HEK293 (cell line): ENCODE data around the gene CRYGA.

Experiments
- CTCF ChIA-PET: fragments of 350-600 bp; formaldehyde crosslinking; extraction: SDS; loops from one replicate; lab custom pipeline; 2021; ENCODE audit warnings: antibody characterized with exemption; lab: Yijun Ruan, JAX
- POLR2A ChIA-PET: fragments of 300-600 bp; formaldehyde crosslinking; extraction: SDS; loops from one replicate; lab custom pipeline; 2020; ENCODE audit warnings: antibody characterized with exemption, inconsistent platforms; lab: Yijun Ruan, JAX
- H3K27ac ChIP-seq: fragments of 200-500 bp; sonication (Bioruptor generic); 2 replicates; pipeline ENCODE4 v1.5.1; 2014; ENCODE audit warnings: low read depth, low read length, control low read depth, inconsistent platforms; ENCODE audit errors: extremely low read depth
- H3K36me3 ChIP-seq, 2 experiments: fragments of 200-500 bp in 1 of 2; sonication (Bioruptor generic) in 1 of 2; 1 replicate in 1 of 2; 2 replicates in 1 of 2; pipeline ENCODE4 v1.5.1; 2014 to 2017; ENCODE audit warnings: inconsistent platforms in 2 of 2, low read length in 2 of 2; ENCODE audit not compliant: control insufficient read depth in 2 of 2, insufficient read depth in 1 of 2
- H3K4me1 ChIP-seq: fragments of 200-500 bp; sonication (Bioruptor generic); 2 replicates; pipeline ENCODE4 v1.5.1; 2014; ENCODE audit warnings: mild to moderate bottlenecking, low read length, inconsistent platforms; ENCODE audit not compliant: control insufficient read depth, insufficient read depth
- H3K4me3 ChIP-seq: 2 replicates; pipeline ENCODE4 v1.5.1; 2011; ENCODE audit warnings: low read depth, mild to moderate bottlenecking, control low read depth, low read length, moderate library complexity
- H3K9me3 ChIP-seq: fragments of 200-500 bp; sonication (Bioruptor generic); 2 replicates; pipeline ENCODE4 v1.5.1; 2014; ENCODE audit warnings: low read depth, low read length, inconsistent platforms; ENCODE audit not compliant: control insufficient read depth, insufficient read depth
- HOXC10 ChIP-seq: sonication (generic); formaldehyde crosslinking; IDR thresholded peaks from 2 replicates; pipeline ENCODE4 v1.8.1; 2023; ENCODE audit warnings: mild to moderate bottlenecking, missing genetic modification reagents
- KLF10 ChIP-seq: fragments of 450-650 bp; IDR thresholded peaks from 2 replicates; pipeline ENCODE4 v1.5.1; 2018; ENCODE audit warnings: missing biosample characterization, mild to moderate bottlenecking, missing genetic modification characterization
- MZF1 ChIP-seq: fragments of 450-650 bp; formaldehyde crosslinking; IDR thresholded peaks from 2 replicates; pipeline ENCODE4 v1.5.1; 2017; ENCODE audit warnings: missing biosample characterization, missing genetic modification characterization, borderline replicate concordance
- ZBTB49 ChIP-seq: fragments of 450-650 bp; formaldehyde crosslinking; IDR thresholded peaks from 2 replicates; pipeline ENCODE4 v1.5.1; 2016; ENCODE audit warnings: missing biosample characterization, missing genetic modification characterization, low read depth
- ZFP69B ChIP-seq: fragments of 450-650 bp; formaldehyde crosslinking; IDR thresholded peaks from 2 replicates; pipeline ENCODE4 v1.5.1; 2016; ENCODE audit warnings: missing biosample characterization, missing genetic modification characterization
- ZNF121 ChIP-seq: fragments of 450-650 bp; formaldehyde crosslinking; IDR thresholded peaks from 2 replicates; pipeline ENCODE4 v1.5.1; 2016; ENCODE audit warnings: missing biosample characterization, missing genetic modification characterization
- ZNF24 ChIP-seq: fragments of 450-650 bp; formaldehyde crosslinking; IDR thresholded peaks from 2 replicates; pipeline ENCODE4 v1.5.1; 2016; ENCODE audit warnings: missing biosample characterization, missing genetic modification characterization
- ZNF292 ChIP-seq: fragments of 450-650 bp; formaldehyde crosslinking; IDR thresholded peaks from 2 replicates; pipeline ENCODE4 v1.5.1; 2016; ENCODE audit warnings: low read depth, missing biosample characterization, missing genetic modification characterization, borderline replicate concordance
- ZNF324 ChIP-seq: fragments of 450-650 bp; formaldehyde crosslinking; IDR thresholded peaks from 2 replicates; pipeline ENCODE4 v1.5.1; 2016; ENCODE audit warnings: missing biosample characterization, missing genetic modification characterization
- ZNF596 ChIP-seq: fragments of 450-650 bp; IDR thresholded peaks from 2 replicates; pipeline ENCODE4 v1.5.0; 2018; ENCODE audit warnings: missing biosample characterization, mild to moderate bottlenecking, missing genetic modification characterization, moderate library complexity
- ZNF624 ChIP-seq: fragments of 450-650 bp; formaldehyde crosslinking; IDR thresholded peaks from 2 replicates; pipeline ENCODE4 v1.5.1; 2017; ENCODE audit warnings: missing biosample characterization, missing genetic modification characterization
- ZNF701 ChIP-seq: fragments of 450-650 bp; formaldehyde crosslinking; IDR thresholded peaks from 2 replicates; pipeline ENCODE4 v1.5.1; 2016; ENCODE audit warnings: missing biosample characterization, missing genetic modification characterization
- TF ChIP-seq, protein P1 (sequence below): fragments of 450-650 bp; formaldehyde crosslinking; IDR thresholded peaks from 2 replicates; pipeline ENCODE4 v1.5.1; 2016; ENCODE audit warnings: missing biosample characterization, missing genetic modification characterization, borderline replicate concordance
- TF ChIP-seq, protein P2 (sequence below): fragments of 450-650 bp; formaldehyde crosslinking; IDR thresholded peaks from 2 replicates; pipeline ENCODE4 v1.5.1; 2016; ENCODE audit warnings: missing biosample characterization, missing genetic modification characterization
- TF ChIP-seq, protein P3 (sequence below): fragments of 450-650 bp; formaldehyde crosslinking; IDR thresholded peaks from 2 replicates; pipeline ENCODE4 v1.5.1; 2016; ENCODE audit warnings: missing biosample characterization, missing genetic modification characterization
- TF ChIP-seq, protein P4 (sequence below): fragments of 450-650 bp; formaldehyde crosslinking; IDR thresholded peaks from 2 replicates; pipeline ENCODE4; 2016; ENCODE audit warnings: missing biosample characterization, missing genetic modification characterization

The CRYGA gene

DNA sequence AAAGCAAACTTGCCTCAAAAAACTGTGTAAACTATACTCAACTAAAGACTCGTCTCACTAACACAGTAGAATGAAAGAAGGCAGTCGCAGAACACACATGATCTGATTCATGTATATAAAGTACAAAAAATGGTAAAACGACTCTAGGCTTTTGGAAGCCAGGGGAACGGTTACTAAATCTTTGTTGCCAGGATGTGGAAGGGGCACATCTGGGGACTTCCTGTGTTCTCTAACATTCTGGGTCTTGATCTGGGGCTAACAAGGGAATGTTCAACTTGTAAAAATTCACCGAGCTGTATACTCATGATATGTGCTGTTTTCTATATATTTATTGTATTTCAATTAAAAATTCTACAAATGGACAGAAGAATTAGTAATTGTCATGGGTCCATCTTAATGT is 40.8 kb upstream of the CRYGA start (continued):
- TF ChIP-seq, protein P1, sequence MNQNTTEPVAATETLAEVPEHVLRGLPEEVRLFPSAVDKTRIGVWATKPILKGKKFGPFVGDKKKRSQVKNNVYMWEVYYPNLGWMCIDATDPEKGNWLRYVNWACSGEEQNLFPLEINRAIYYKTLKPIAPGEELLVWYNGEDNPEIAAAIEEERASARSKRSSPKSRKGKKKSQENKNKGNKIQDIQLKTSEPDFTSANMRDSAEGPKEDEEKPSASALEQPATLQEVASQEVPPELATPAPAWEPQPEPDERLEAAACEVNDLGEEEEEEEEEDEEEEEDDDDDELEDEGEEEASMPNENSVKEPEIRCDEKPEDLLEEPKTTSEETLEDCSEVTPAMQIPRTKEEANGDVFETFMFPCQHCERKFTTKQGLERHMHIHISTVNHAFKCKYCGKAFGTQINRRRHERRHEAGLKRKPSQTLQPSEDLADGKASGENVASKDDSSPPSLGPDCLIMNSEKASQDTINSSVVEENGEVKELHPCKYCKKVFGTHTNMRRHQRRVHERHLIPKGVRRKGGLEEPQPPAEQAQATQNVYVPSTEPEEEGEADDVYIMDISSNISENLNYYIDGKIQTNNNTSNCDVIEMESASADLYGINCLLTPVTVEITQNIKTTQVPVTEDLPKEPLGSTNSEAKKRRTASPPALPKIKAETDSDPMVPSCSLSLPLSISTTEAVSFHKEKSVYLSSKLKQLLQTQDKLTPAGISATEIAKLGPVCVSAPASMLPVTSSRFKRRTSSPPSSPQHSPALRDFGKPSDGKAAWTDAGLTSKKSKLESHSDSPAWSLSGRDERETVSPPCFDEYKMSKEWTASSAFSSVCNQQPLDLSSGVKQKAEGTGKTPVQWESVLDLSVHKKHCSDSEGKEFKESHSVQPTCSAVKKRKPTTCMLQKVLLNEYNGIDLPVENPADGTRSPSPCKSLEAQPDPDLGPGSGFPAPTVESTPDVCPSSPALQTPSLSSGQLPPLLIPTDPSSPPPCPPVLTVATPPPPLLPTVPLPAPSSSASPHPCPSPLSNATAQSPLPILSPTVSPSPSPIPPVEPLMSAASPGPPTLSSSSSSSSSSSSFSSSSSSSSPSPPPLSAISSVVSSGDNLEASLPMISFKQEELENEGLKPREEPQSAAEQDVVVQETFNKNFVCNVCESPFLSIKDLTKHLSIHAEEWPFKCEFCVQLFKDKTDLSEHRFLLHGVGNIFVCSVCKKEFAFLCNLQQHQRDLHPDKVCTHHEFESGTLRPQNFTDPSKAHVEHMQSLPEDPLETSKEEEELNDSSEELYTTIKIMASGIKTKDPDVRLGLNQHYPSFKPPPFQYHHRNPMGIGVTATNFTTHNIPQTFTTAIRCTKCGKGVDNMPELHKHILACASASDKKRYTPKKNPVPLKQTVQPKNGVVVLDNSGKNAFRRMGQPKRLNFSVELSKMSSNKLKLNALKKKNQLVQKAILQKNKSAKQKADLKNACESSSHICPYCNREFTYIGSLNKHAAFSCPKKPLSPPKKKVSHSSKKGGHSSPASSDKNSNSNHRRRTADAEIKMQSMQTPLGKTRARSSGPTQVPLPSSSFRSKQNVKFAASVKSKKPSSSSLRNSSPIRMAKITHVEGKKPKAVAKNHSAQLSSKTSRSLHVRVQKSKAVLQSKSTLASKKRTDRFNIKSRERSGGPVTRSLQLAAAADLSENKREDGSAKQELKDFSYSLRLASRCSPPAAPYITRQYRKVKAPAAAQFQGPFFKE (tag by site-specific recombination), result no peak
- no peak for TF ChIP-seq ZNF324
- TF ChIP-seq MZF1 (tag by site-specific recombination), result no peak
- TF ChIP-seq ZNF292 (tag by site-specific recombination), result no peak
- no peak for TF ChIP-seq KLF10 (tag by site-specific recombination)
- TF ChIP-seq ZNF596, result no peak

GRCh38 chr2:208195531-208195930 is 32.1 kb upstream of the CRYGA start:
- Histone ChIP-seq H3K4me3 (no peak overlapping the region), H3K9me3 (no peaks in the 10 kb centered on the region), H3K27ac (no peak overlapping the region), H3K36me3 (no peaks in the 10 kb centered on the region), H3K4me1 (no peaks in the 10 kb centered on the region)
- TF ChIP-seq, protein P2, sequence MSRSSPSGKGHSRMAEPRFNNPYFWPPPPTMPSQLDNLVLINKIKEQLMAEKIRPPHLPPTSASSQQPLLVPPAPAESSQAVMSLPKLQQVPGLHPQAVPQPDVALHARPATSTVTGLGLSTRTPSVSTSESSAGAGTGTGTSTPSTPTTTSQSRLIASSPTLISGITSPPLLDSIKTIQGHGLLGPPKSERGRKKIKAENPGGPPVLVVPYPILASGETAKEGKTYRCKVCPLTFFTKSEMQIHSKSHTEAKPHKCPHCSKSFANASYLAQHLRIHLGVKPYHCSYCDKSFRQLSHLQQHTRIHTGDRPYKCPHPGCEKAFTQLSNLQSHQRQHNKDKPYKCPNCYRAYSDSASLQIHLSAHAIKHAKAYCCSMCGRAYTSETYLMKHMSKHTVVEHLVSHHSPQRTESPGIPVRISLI (tag by site-specific recombination), result no peak
- ChIA-PET POLR2A (no interaction called here), CTCF (no interaction called here)

- H3K4me3 ChIP-seq, result no peak overlapping the region
- no peaks in the 10 kb centered on the region for H3K36me3 ChIP-seq
- no peaks in the 10 kb centered on the region for H3K9me3 ChIP-seq
- ChIA-PET POLR2A (no interaction called here), CTCF (interaction anchor here (0.6 to 2.3 kb wide), 2 partner anchors 17 to 548 kb away, joined by 4 to 10 read pairs; no protein-coding TSS in a partner anchor)
- no peak overlapping the region for H3K27ac ChIP-seq
- no peaks in the 10 kb centered on the region for H3K4me1 ChIP-seq
- TF ChIP-seq, protein P3, sequence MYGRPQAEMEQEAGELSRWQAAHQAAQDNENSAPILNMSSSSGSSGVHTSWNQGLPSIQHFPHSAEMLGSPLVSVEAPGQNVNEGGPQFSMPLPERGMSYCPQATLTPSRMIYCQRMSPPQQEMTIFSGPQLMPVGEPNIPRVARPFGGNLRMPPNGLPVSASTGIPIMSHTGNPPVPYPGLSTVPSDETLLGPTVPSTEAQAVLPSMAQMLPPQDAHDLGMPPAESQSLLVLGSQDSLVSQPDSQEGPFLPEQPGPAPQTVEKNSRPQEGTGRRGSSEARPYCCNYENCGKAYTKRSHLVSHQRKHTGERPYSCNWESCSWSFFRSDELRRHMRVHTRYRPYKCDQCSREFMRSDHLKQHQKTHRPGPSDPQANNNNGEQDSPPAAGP (tag by site-specific recombination), result no peak
- TF ChIP-seq HOXC10, result no peak
- TF ChIP-seq, protein P4, sequence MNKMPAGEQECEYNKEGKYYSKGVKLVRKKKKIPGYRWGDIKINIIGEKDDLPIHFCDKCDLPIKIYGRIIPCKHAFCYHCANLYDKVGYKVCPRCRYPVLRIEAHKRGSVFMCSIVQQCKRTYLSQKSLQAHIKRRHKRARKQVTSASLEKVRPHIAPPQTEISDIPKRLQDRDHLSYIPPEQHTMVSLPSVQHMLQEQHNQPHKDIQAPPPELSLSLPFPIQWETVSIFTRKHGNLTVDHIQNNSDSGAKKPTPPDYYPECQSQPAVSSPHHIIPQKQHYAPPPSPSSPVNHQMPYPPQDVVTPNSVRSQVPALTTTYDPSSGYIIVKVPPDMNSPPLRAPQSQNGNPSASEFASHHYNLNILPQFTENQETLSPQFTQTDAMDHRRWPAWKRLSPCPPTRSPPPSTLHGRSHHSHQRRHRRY, result no peak
- TF ChIP-seq ZNF624, result no peak
- no peak for TF ChIP-seq ZNF701
- TF ChIP-seq ZFP69B, result no peak
- TF ChIP-seq ZBTB49 (tag by site-specific recombination), result no peak
- TF ChIP-seq ZNF24, result no peak
- TF ChIP-seq ZNF121 (tag by site-specific recombination), result no peak
Measured at GRCh38 chr2:208192611-208193236, 29.3 kb upstream of the CRYGA start.
